Parietal lobe (tissue), 1 donor: Measurements from ENCODE around the gene CALML6. TPM values are rescaled to one million over a fixed set of nuclear protein-coding genes. Genes with fewer than 3 reads are reported as not detected.

Experiments
- total RNA-seq: library from RNA; depleted of rRNA; stranded (reverse); fragments of >200 nt; gene quantifications from one replicate; pipeline ENCODE4 v1.2.3, GENCODE V29; 2014

The CALML6 gene, protein sequence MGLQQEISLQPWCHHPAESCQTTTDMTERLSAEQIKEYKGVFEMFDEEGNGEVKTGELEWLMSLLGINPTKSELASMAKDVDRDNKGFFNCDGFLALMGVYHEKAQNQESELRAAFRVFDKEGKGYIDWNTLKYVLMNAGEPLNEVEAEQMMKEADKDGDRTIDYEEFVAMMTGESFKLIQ
- total RNA-seq = not detected

DNA sequence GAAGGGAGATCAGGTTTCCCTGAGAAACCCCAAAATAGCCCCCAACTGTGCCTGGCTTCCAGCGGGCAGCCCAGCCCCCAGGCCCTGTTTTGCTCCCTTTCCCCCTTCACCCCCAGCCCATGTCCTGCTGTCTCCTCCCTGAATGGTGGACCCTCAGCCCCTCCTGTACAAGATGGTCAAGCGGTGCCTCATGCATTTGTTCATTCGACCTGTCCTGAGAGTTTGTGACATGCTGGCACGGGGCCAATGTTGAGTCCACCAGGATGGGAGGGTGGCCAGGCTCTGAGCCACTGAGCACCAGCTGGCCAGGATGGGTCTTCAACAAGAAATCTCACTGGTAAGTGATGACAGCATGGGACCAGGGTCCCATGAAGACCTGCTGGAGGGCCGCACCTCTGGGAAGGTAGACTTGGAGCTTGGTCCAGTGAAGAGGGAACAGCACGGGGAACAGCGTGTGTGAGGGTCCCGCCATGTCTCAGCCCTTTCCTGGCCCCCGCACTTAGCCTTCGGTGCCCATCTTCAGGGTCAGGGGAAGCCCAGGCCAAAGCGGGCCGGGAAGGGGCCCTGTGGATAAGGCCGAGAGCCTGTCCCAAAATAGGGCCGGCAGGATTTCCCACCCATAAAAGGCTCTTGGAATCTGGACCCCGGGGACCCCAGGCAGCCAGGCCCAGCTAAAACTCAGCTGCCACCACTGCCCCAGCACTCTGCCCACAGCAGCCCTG, at the start of gene CALML6:
Gene CALML6, plus strand, starts transcription at position 290 of the 722 bp plus-strand sequence. Its CDS starts 21 bp downstream, at position 311.

DNA sequence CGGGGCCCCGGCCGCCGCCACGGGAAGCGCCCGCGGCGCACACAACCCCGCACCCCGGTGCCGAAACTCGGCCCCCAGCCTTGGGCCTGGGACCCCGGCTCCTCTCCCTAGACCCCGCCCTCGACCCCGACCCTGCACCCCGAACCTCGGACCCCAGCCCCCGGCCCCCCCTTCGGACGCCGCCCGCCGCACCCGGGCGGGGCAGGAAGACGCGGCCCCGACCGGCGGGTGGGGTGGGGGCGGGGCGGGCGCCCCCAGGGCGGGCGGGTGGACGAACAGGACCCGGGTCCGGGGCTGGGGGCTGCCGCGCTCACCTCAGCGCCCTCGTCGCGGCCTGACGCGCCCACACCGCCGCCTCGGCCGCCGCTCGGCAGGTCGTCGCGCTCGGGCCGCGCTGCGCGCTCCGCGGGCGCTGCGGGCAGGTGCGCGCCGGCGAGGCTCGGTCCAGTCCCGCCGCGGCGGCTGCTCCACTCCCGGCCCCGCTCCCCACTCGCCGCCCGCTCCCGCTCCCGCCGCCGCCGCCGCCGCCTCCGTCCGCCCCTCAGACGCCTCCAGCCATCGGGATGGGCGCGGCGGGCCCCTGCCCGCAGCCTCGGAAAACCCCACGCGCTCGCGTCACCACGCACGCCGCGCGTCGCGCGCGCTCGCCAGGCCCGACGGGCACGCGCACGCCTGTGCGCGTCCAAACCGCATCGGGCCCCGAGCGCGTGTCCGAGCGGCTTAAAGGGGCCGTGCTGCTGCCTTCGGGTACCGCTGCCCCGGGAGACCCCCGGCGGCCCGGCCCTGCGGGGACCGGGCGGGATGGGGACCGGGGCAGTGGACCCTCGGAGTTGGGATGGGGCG, 24.3 kb upstream of the CALML6 start, which contains the start of gene GNB1:
Gene GNB1, minus strand, starts transcription at position 582 of the 843 bp plus-strand sequence. CDS start 65,634 bp downstream, outside the sequence.

DNA sequence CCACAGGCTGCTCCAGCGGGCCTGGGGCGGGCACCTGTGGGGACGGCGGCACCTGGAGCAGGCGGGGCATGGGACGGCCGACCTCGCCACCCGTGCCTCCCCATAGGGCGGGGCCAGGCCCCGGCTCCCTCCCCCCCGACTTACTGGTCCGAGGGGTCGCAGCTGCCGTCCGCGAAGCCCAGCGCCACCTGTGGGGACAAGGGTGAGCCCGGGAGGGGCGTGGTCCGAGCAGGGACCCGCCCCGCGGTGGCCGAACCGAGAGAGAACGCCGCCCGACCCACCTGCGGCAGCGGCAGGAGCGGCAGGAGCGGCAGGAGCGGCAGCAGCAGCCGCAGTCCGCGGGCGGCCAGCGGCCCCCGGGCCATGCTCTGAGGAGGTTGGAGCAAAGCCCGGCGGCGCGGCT, 3.8 kb downstream of the CALML6 start, which contains the start of gene TMEM52:
Gene TMEM52, minus strand, starts transcription at position 379 of the 403 bp plus-strand sequence. Its CDS starts 14 bp downstream, at position 365.

Other genes starting within 250 kb of the CALML6 start
- 91.4 TPM for gene SLC35E2B, start 222.5 kb upstream of the CALML6 start, total RNA-seq
- 42.6 TPM for gene CDK11A, start 190.9 kb upstream of the CALML6 start, total RNA-seq
- 30.0 TPM for gene NADK, start 136.8 kb upstream of the CALML6 start, total RNA-seq
- 271 TPM for gene GNB1, start 24.2 kb upstream of the CALML6 start, total RNA-seq
- gene TMEM52, start 4.0 kb downstream of the CALML6 start, total RNA-seq = 1.3 TPM
- 0.63 TPM for gene CFAP74, start 88.5 kb downstream of the CALML6 start, total RNA-seq
- gene GABRD, start 104.1 kb downstream of the CALML6 start, total RNA-seq = 2.5 TPM
- gene PRKCZ, start 135.2 kb downstream of the CALML6 start, total RNA-seq = 54.8 TPM